ENCODE data around the gene ARSG.
A peak's percentile ranks its signal among the peaks of the same experiment; 100 is the strongest.
"Not testable (repeated sequence)": the region's sequence is repeated elsewhere in the genome, so short reads cannot be mapped to it uniquely, and the experiment has no call there.

ARSG gene

GRCh38 chr17:68389041-68389440 lies 97.7 kb downstream of the ARSG start:
- no peak for FAIRE-seq

GRCh38 chr17:68390888-68391545 lies 99.7 kb downstream of the ARSG start:
- FAIRE-seq (no peak), DNase-seq (ENCODE audit: insufficient read length, low spot score) (no peak)

More at GRCh38 chr17:68389041-68389440, 97.7 kb downstream of the ARSG start:
- no peak for DNase-seq (ENCODE audit: insufficient read length, low spot score)

GRCh38 chr17:68391561-68392268 lies 100.4 kb downstream of the ARSG start:
- DNase-seq (ENCODE audit: insufficient read length, low spot score), result no peak
- FAIRE-seq, result no peak

- DNase-seq (ENCODE audit: insufficient read length, low spot score) (no peak), FAIRE-seq (no peak)
These were observed 103.5 kb downstream of the ARSG start for GRCh38 chr17:68394608-68395331.

GRCh38 chr17:68396226-68397107 lies 105.2 kb downstream of the ARSG start:
- peak; percentile 72 for FAIRE-seq
- no peak for DNase-seq (ENCODE audit: insufficient read length, low spot score)

GRCh38 chr17:68397108-68397536 lies 105.8 kb downstream of the ARSG start:
- DNase-seq (ENCODE audit: insufficient read length, low spot score), result no peak
- peak; percentile 60 for FAIRE-seq

DNA sequence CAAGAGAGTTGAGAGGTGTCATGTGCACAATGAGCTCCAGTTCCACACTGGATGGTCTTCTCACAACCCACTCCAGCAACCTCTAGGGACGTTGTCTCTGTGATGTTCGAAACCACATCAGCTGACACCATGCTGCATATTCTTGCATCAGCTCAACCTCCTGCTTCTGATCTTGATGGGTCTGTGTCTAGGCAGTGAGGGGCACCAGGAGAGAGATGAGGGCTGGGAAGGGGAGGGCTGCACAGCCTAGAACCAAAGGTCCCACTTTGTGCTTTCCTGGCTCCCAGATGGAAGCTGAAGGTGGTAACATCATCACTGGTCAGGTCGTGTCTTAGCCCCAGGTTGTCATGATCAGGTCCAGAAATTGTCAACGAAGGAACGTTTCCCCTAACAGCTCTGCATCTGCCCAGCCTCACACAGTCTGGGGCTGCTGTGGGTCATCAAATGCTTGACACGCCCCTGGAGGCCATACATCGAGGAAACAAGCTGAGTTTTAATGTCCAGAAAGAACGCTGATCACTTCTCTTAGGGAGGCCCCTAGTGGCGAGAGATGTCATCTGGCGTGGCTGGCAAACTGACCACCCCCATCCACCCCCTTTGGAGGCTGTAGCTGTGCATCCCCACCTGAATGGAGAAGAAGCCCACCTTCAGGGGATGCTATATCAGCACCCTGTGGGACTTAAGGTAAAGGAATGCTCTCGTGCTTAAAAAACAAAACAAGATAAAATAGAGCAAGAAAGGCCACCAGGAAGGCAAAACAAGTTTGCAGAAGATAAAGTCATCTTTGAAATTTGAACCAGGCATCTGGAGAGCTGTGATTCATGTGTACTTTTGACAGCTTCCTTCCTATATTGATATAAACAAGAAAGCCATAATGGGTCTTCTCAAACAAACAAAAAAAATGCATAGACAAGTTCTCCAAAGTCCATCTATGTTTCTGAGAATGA lies 107.7 kb downstream of the ARSG start:
- FAIRE-seq (peak; percentile 98), DNase-seq (ENCODE audit: insufficient read length, low spot score) (peak; percentile 95)

DNA sequence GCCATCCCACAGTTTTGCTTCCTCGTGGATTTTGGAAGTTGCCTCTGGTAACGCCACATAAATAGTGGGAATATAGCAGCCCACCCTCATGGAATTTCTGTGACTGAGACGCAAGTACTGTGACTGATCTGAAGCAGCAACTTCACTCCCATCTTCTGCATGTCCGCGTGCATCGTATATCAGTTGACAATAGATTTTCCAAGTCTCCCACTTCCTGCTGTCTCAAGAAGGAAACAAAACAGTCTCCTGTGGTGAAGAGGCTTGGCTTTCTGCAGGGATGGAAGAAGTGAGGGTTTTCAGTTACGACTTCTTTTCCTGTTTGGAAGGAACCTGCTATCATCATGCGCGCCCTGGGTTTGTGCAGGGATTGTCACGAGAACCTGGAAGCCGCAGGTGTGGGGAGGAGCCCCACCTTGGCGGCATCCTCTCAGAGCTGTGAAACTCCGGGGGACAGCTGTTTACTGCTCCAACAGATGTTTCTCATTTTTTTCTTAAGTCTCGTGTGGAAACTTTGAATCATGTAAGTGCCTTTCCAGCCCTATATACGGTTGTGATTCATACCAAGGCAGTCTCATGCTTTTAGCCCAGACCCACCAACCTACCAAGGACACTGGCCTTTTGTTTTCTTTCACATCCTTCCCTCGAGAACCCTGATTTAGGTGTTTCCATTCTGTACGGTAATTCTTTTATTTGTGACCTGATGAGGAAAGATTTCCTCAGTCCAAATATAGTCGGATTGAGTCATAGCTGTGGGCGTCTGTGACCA lies 108.5 kb downstream of the ARSG start:
- no peak for DNase-seq (ENCODE audit: insufficient read length, low spot score)
- no peak for FAIRE-seq

DNA sequence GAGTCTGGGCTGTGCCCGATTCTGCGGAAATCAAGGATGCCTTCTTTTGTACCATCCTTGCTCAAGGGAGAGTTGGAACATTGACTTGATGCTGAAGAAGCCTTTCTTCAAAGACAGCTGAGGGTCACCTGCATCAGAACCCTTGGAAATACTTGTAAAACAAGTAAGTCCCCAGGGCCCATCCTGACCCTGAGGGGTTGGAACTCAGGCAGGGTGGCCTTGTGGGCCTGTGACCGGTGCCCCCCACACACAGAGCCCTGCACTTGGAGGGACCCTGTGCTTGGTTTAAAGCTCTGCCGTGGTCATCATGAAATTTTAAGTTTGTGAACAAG lies 109.1 kb downstream of the ARSG start:
- DNase-seq (ENCODE audit: insufficient read length, low spot score) (no peak), FAIRE-seq (no peak)

DNA sequence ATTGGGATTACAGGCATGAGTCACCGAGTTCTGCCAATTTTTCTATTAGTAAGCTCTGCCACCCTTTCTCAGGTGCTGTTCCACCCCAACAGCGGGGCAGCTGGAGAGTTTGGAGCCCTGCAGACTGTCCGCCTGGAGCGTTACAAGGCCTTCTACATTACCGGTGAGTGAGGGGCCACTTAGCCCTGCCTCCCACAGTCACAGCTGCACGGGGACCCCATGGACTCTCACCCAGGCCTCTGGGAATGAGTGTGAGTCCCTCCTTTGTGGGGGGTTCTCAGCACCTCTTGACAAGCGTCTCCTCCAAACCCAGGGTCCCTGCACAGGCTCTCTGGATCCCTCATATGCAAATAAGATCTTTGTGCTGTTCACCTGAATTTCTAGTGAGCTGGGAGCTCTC lies 110.0 kb downstream of the ARSG start:
- FAIRE-seq, result no peak
- no peak for DNase-seq (ENCODE audit: insufficient read length, low spot score)

- DNase-seq (ENCODE audit: insufficient read length, low spot score) (no peak), FAIRE-seq (no peak)
These were observed 111.8 kb downstream of the ARSG start for GRCh38 chr17:68403122-68403521.

DNA sequence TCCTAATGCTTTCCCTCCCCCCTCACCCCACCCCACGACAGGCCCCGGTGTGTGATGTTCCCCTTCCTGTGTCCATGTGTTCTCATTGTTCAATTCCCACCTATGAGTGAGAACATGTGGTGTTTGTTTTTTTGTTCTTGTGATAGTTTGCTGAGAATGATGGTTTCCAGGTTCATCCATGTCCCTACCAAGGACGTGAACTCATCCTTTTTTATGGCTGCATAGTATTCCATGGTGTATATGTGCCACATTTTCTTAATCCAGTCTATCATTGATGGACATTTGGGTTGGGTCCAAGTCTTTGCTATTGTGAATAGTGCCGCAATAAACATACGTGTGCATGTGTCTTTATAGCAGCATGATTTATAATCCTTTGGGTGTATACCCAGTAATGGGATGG lies 112.5 kb downstream of the ARSG start:
- not testable (repeated sequence) for DNase-seq (ENCODE audit: insufficient read length, low spot score); FAIRE-seq

- not testable (repeated sequence) for FAIRE-seq; DNase-seq (ENCODE audit: insufficient read length, low spot score)
These were observed 116.4 kb downstream of the ARSG start for GRCh38 chr17:68407656-68408055.

GRCh38 chr17:68413597-68414560 lies 122.6 kb downstream of the ARSG start:
- FAIRE-seq; DNase-seq (ENCODE audit: insufficient read length, low spot score): not testable (repeated sequence)

DNA sequence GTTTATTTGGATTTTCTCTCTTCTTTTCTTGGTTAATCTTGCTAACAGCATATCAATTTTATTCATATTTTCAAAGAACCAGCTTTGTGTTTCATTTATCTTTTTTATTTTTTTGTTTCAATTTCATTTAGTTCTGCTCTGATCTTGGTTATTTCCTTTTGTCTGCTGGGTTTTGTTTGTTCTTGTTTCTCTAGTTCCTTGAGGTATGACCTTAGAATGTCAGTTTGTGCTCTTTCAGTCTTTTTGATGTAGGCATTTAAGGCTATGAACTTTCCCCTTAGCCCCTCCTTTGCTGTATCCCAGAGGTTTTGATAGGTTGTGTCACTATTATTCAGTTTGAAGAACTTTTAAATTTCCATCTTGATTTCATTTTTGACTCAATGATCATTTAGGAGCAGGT lies 123.6 kb downstream of the ARSG start:
- FAIRE-seq; DNase-seq (ENCODE audit: insufficient read length, low spot score): not testable (repeated sequence)

- FAIRE-seq, result no peak
- no peak for DNase-seq (ENCODE audit: insufficient read length, low spot score)
These were observed 126.0 kb downstream of the ARSG start for GRCh38 chr17:68417317-68417716.

DNA sequence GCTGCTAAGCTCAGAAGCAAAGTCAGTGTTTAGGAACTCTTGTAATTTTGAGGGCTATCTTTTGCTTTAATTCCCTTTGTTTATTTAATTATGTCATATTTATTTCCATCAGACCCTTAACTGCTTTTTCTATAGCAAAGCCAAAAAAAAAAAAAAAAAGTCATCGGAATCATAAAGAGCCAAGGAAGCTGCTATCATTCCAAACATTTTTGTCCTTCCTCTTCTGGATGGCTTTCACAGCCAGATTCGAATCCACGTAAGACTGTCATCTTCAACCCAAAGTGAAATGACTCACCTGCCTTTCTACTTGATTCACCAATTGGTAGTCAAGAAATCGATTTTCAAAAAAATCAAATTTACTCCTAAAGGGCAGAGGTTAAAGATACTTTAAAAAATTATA lies 127.6 kb downstream of the ARSG start:
- no peak for FAIRE-seq

GRCh38 chr17:68420065-68420464 lies 128.8 kb downstream of the ARSG start:
- no peak for DNase-seq (ENCODE audit: insufficient read length, low spot score)
- no peak for FAIRE-seq

More for the DNA sequence above, 127.6 kb downstream of the ARSG start:
- DNase-seq (ENCODE audit: insufficient read length, low spot score), result no peak

All from HTR-8/SVneo (cell line).